Activated CD8-positive, alpha-beta T cell treated with anti-CD3 and anti-CD28 coated beads, Interleukin-2, amount 10 ng/mL, durations not matched to agents 7 days and 5 days (primary cell): ENCODE data around the gene LAMB1. TPM values are rescaled to one million over a fixed set of nuclear protein-coding genes. Genes with fewer than 3 reads are reported as not detected.
"Not testable (repeated sequence)": the region's sequence is repeated elsewhere in the genome, so short reads cannot be mapped to it uniquely, and the experiment has no call there.

Experiments
- ATAC-seq: fragments of 150-1000 bp; cut with Tn5 transposase; one replicate; pipeline ENCODE4 v1.10.0; 2021; ENCODE audit warnings: moderate library complexity
- CTCF ChIA-PET: fragments of 350-600 bp; sonication (Branson Sonifier 250); formaldehyde crosslinking; loops from one replicate; lab custom pipeline; 2021; ENCODE audit warnings: antibody characterized with exemption; lab: Charles Lee
- POLR2A ChIA-PET: fragments of 350-600 bp; sonication (Branson Sonifier 250); formaldehyde crosslinking; loops from one replicate; lab custom pipeline; 2021; ENCODE audit warnings: antibody characterized with exemption; lab: Charles Lee
- DNase-seq: peaks from one replicate; pipeline ENCODE4 v3.0.0-alpha.2; 2020
- H3K27ac Mint-ChIP-seq: one replicate; pipeline ENCODE4 v1.8.0; 2021; ENCODE audit warnings: mild to moderate bottlenecking, mixed read lengths
- H3K27me3 Mint-ChIP-seq: one replicate; pipeline ENCODE4 v1.8.0; 2021; ENCODE audit warnings: low read depth, mixed read lengths
- H3K36me3 Mint-ChIP-seq: one replicate; pipeline ENCODE4 v1.8.0; 2021; ENCODE audit warnings: low read depth, mixed read lengths
- H3K4me1 Mint-ChIP-seq: one replicate; pipeline ENCODE4 v1.8.0; 2021; ENCODE audit warnings: low read depth, mixed read lengths
- H3K4me3 Mint-ChIP-seq: one replicate; pipeline ENCODE4 v1.8.0; 2021; ENCODE audit warnings: mild to moderate bottlenecking, mixed read lengths
- H3K9me3 Mint-ChIP-seq: one replicate; pipeline ENCODE4 v1.8.0; 2022; ENCODE audit warnings: mixed read lengths; ENCODE audit not compliant: insufficient read depth
- total RNA-seq, 2 experiments: library from RNA; stranded (reverse); gene quantifications; one replicate each; pipeline ENCODE4 v1.2.3, GENCODE V29; 2021

LAMB1 gene
- total RNA-seq, 2 experiments from 2014 or later, result not detected

- no peaks in the 10 kb centered on the region for H3K9me3 Mint-ChIP-seq
- no peaks in the 10 kb centered on the region for H3K36me3 Mint-ChIP-seq
- CTCF ChIA-PET, result no interaction called here
- ATAC-seq (no peak), DNase-seq (no peak)
- POLR2A ChIA-PET, result no interaction called here
- H3K27ac Mint-ChIP-seq, result no peak overlapping the region
- no peaks in the 10 kb centered on the region for H3K4me1 Mint-ChIP-seq
- H3K27me3 Mint-ChIP-seq, result peaks cover 5% of the 10 kb centered on the region
- no peak overlapping the region for H3K4me3 Mint-ChIP-seq
Observed at GRCh38 chr7:108033776-108034497, 31.0 kb upstream of the LAMB1 start.

- H3K27ac Mint-ChIP-seq, H3K4me1 Mint-ChIP-seq, H3K27me3 Mint-ChIP-seq, H3K4me3 Mint-ChIP-seq, H3K9me3 Mint-ChIP-seq, H3K36me3 Mint-ChIP-seq, POLR2A ChIA-PET, ATAC-seq, CTCF ChIA-PET, DNase-seq: not testable (repeated sequence)
Observed at GRCh38 chr7:108033309-108033708, 30.3 kb upstream of the LAMB1 start.

- peaks cover 7% of the 10 kb centered on the region for H3K27me3 Mint-ChIP-seq
- no peak overlapping the region for H3K27ac Mint-ChIP-seq
- no peaks in the 10 kb centered on the region for H3K4me1 Mint-ChIP-seq
- ChIA-PET CTCF (no interaction called here), POLR2A (no interaction called here)
- no peak for DNase-seq
- no peak for ATAC-seq
- no peak overlapping the region for H3K4me3 Mint-ChIP-seq
- H3K36me3 Mint-ChIP-seq, result no peaks in the 10 kb centered on the region
- H3K9me3 Mint-ChIP-seq, result no peaks in the 10 kb centered on the region
Observed at GRCh38 chr7:108030516-108030915, 27.6 kb upstream of the LAMB1 start.

- peaks cover 11% of the 10 kb centered on the region for H3K27me3 Mint-ChIP-seq
- no peaks in the 10 kb centered on the region for H3K4me1 Mint-ChIP-seq
- ChIA-PET CTCF (interaction anchor here (1.0 kb wide), 1 partner anchor 12 kb away, joined by 4 read pairs; no protein-coding TSS in a partner anchor), POLR2A (no interaction called here)
- DNase-seq (no peak), ATAC-seq (no peak)
- no peak overlapping the region for H3K4me3 Mint-ChIP-seq
- no peaks in the 10 kb centered on the region for H3K36me3 Mint-ChIP-seq
- no peak overlapping the region for H3K27ac Mint-ChIP-seq
- H3K9me3 Mint-ChIP-seq, result no peaks in the 10 kb centered on the region
Observed at GRCh38 chr7:108029034-108029433, 26.1 kb upstream of the LAMB1 start.

GRCh38 chr7:108028111-108028510, 25.1 kb upstream of the LAMB1 start:
- no peaks in the 10 kb centered on the region for H3K36me3 Mint-ChIP-seq
- H3K4me1 Mint-ChIP-seq, result no peaks in the 10 kb centered on the region
- ATAC-seq (no peak), DNase-seq (no peak)
- H3K27me3 Mint-ChIP-seq, result peaks cover 11% of the 10 kb centered on the region
- CTCF ChIA-PET, result no interaction called here
- no peak overlapping the region for H3K27ac Mint-ChIP-seq
- no peak overlapping the region for H3K4me3 Mint-ChIP-seq
- H3K9me3 Mint-ChIP-seq, result no peaks in the 10 kb centered on the region
- POLR2A ChIA-PET, result no interaction called here

- H3K36me3 Mint-ChIP-seq, result no peaks in the 10 kb centered on the region
- DNase-seq (no peak), ATAC-seq (no peak)
- H3K27me3 Mint-ChIP-seq, result peaks cover 11% of the 10 kb centered on the region
- ChIA-PET CTCF (no interaction called here), POLR2A (no interaction called here)
- H3K4me3 Mint-ChIP-seq, result no peak overlapping the region
- H3K27ac Mint-ChIP-seq, result no peak overlapping the region
- H3K4me1 Mint-ChIP-seq, result no peaks in the 10 kb centered on the region
- no peaks in the 10 kb centered on the region for H3K9me3 Mint-ChIP-seq
Observed at GRCh38 chr7:108027239-108027638, 24.3 kb upstream of the LAMB1 start.

GRCh38 chr7:108026647-108027046, 23.7 kb upstream of the LAMB1 start:
- ATAC-seq (no peak), DNase-seq (no peak)
- no peaks in the 10 kb centered on the region for H3K9me3 Mint-ChIP-seq
- peaks cover 14% of the 10 kb centered on the region for H3K27me3 Mint-ChIP-seq
- no peak overlapping the region for H3K4me3 Mint-ChIP-seq
- ChIA-PET CTCF (no interaction called here), POLR2A (no interaction called here)
- H3K4me1 Mint-ChIP-seq, result no peaks in the 10 kb centered on the region
- H3K36me3 Mint-ChIP-seq, result no peaks in the 10 kb centered on the region
- no peak overlapping the region for H3K27ac Mint-ChIP-seq

- H3K27ac Mint-ChIP-seq, result no peak overlapping the region
- ChIA-PET CTCF (no interaction called here), POLR2A (interaction anchor here (0.6 kb wide), 1 partner anchor 28 kb away, joined by 3 read pairs; no protein-coding TSS in a partner anchor)
- no peaks in the 10 kb centered on the region for H3K9me3 Mint-ChIP-seq
- H3K4me1 Mint-ChIP-seq, result no peaks in the 10 kb centered on the region
- H3K36me3 Mint-ChIP-seq, result no peaks in the 10 kb centered on the region
- DNase-seq (no peak), ATAC-seq (no peak)
- no peak overlapping the region for H3K4me3 Mint-ChIP-seq
- peaks cover 14% of the 10 kb centered on the region for H3K27me3 Mint-ChIP-seq
Observed at GRCh38 chr7:108026116-108026515, 23.2 kb upstream of the LAMB1 start.

GRCh38 chr7:108024538-108024937, 21.6 kb upstream of the LAMB1 start:
- H3K27me3 Mint-ChIP-seq, result peaks cover 16% of the 10 kb centered on the region
- H3K4me3 Mint-ChIP-seq, result no peak overlapping the region
- H3K4me1 Mint-ChIP-seq, result no peaks in the 10 kb centered on the region
- H3K9me3 Mint-ChIP-seq, result no peaks in the 10 kb centered on the region
- DNase-seq (no peak), ATAC-seq (no peak)
- POLR2A ChIA-PET, result no interaction called here
- no peaks in the 10 kb centered on the region for H3K36me3 Mint-ChIP-seq
- CTCF ChIA-PET, result no interaction called here
- no peak overlapping the region for H3K27ac Mint-ChIP-seq

- Mint-ChIP-seq H3K4me3 (no peak overlapping the region), H3K4me1 (no peaks in the 10 kb centered on the region), H3K9me3 (no peaks in the 10 kb centered on the region), H3K36me3 (no peaks in the 10 kb centered on the region), H3K27me3 (peaks cover 16% of the 10 kb centered on the region), H3K27ac (no peak overlapping the region)
- ATAC-seq (no peak), DNase-seq (no peak)
- POLR2A ChIA-PET, result no interaction called here
- CTCF ChIA-PET, result no interaction called here
Observed at GRCh38 chr7:108020585-108020984, 17.6 kb upstream of the LAMB1 start.

- no peaks in the 10 kb centered on the region for H3K9me3 Mint-ChIP-seq
- H3K4me1 Mint-ChIP-seq, result peaks cover 3% of the 10 kb centered on the region
- no peak for DNase-seq
- peaks cover 10% of the 10 kb centered on the region for H3K27me3 Mint-ChIP-seq
- ATAC-seq, result no peak
- ChIA-PET POLR2A (no interaction called here), CTCF (no interaction called here)
- H3K36me3 Mint-ChIP-seq, result no peaks in the 10 kb centered on the region
- no peak overlapping the region for H3K27ac Mint-ChIP-seq
- no peak overlapping the region for H3K4me3 Mint-ChIP-seq
Observed at GRCh38 chr7:108018668-108019067, 15.7 kb upstream of the LAMB1 start.

- no peak overlapping the region for H3K27ac Mint-ChIP-seq
- ChIA-PET POLR2A (no interaction called here), CTCF (no interaction called here)
- H3K9me3 Mint-ChIP-seq, result no peaks in the 10 kb centered on the region
- peaks cover 4% of the 10 kb centered on the region for H3K4me1 Mint-ChIP-seq
- ATAC-seq, result no peak
- no peak for DNase-seq
- H3K36me3 Mint-ChIP-seq, result no peaks in the 10 kb centered on the region
- no peak overlapping the region for H3K4me3 Mint-ChIP-seq
- peaks cover 12% of the 10 kb centered on the region for H3K27me3 Mint-ChIP-seq
Observed at GRCh38 chr7:108017776-108018151, 14.8 kb upstream of the LAMB1 start.
